PFSK-1 (cell line): ENCODE results near the gene NME8.

Experiments
- REST ChIP-seq, 2 experiments: IDR thresholded peaks; 2 replicates each; pipeline versions ENCODE4 v1.6.1 to v1.8.0; 2011 to 2012; ENCODE audit warnings: low read depth in 2 of 2, low read length in 2 of 2, control low read depth in 1 of 2, inconsistent platforms in 1 of 2, mild to moderate bottlenecking in 1 of 2, moderate library complexity in 1 of 2; ENCODE audit not compliant: insufficient read depth in 1 of 2
- TAF1 ChIP-seq: IDR thresholded peaks from 2 replicates; pipeline ENCODE4 v1.6.1; 2012; ENCODE audit warnings: low read length, control low read depth, borderline replicate concordance; ENCODE audit not compliant: insufficient read depth

- no peak for TF ChIP-seq TAF1
- TF ChIP-seq REST (IDR thresholded peaks at IDR 0.05; ENCODE audit: insufficient read depth in 1 of 2, low read depth in 2 of 2, low read length in 2 of 2), result no peak
Observed at GRCh38 chr7:37908221-37908788, 59.9 kb downstream of the NME8 start.
